AG04449 (cell line): ENCODE results near the gene RAB3IL1.

Source experiments
- CTCF ChIA-PET: fragments of 350-600 bp; formaldehyde crosslinking; extraction: SDS; loops from one replicate; lab custom pipeline; 2021; ENCODE audit warnings: antibody characterized with exemption; lab: Yijun Ruan, JAX
- POLR2A ChIA-PET: fragments of 400-600, 350-600 bp; formaldehyde crosslinking; extraction: SDS; loops from one replicate; lab custom pipeline; 2020; ENCODE audit warnings: antibody characterized with exemption, inconsistent platforms; lab: Yijun Ruan, JAX
- DNase-seq: peaks from one replicate; pipeline ENCODE4 v3.0.0-alpha.2; 2010; ENCODE audit warnings: low read depth, low spot score
- H3K4me3 ChIP-seq: 2 replicates; pipeline ENCODE4 v1.5.1; 2011; ENCODE audit warnings: low read depth, mild to moderate bottlenecking, control low read depth, low read length
- TF ChIP-seq, protein P1 (sequence below): IDR thresholded peaks from one replicate; pipeline ENCODE4 v1.5.1; 2011; ENCODE audit warnings: mild to moderate bottlenecking, moderate library complexity, low read length, control low read depth, inconsistent platforms; ENCODE audit not compliant: insufficient read depth; ENCODE audit errors: missing control alignments

The RAB3IL1 gene

DNA sequence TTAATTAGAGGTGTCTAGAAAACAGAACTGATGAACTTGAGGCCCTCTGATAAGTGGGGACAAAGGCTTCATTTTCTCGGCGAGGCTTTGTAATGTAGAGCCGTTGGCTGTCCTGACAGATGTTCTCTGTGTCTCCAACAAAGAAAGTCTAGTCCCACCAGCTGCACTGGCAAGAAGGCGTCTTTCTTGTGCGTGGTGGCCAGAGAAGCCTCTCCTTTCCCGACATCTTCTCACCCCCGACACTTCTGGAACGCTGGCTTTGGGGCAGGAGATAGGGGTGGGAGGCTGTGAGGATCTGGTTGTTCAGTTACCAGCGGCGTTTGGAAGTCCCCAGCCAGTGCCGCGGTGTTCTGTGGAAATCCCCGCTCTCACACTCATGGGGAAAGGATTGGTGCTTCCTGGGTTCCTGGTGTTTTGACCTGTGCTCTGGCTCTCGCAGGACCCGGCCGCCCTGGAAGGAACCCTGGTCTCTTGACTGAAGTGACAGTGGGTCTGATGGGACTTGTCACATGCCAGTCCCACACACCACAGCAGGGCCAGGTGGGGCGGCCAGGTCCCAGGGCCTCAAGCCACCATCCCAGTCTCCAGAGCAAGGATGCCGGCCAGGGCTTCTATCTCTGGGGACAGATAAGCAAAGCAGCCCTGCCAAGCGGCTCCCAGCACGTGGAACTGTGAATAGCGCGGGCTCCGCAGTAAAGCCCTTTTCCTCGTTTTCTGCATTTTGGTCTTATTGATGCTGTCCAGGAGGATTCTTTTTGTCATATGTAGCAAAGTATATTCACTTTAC lies 66.1 kb downstream of the RAB3IL1 start:
- TF ChIP-seq, protein P1, sequence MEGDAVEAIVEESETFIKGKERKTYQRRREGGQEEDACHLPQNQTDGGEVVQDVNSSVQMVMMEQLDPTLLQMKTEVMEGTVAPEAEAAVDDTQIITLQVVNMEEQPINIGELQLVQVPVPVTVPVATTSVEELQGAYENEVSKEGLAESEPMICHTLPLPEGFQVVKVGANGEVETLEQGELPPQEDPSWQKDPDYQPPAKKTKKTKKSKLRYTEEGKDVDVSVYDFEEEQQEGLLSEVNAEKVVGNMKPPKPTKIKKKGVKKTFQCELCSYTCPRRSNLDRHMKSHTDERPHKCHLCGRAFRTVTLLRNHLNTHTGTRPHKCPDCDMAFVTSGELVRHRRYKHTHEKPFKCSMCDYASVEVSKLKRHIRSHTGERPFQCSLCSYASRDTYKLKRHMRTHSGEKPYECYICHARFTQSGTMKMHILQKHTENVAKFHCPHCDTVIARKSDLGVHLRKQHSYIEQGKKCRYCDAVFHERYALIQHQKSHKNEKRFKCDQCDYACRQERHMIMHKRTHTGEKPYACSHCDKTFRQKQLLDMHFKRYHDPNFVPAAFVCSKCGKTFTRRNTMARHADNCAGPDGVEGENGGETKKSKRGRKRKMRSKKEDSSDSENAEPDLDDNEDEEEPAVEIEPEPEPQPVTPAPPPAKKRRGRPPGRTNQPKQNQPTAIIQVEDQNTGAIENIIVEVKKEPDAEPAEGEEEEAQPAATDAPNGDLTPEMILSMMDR: no peak
- no peak overlapping the region for H3K4me3 ChIP-seq
- CTCF ChIA-PET: interaction anchor here (1.0 kb wide), 1 partner anchor 20 kb away, joined by 4 read pairs; no protein-coding TSS in a partner anchor
- POLR2A ChIA-PET: no interaction called here
- no peak for DNase-seq

DNA sequence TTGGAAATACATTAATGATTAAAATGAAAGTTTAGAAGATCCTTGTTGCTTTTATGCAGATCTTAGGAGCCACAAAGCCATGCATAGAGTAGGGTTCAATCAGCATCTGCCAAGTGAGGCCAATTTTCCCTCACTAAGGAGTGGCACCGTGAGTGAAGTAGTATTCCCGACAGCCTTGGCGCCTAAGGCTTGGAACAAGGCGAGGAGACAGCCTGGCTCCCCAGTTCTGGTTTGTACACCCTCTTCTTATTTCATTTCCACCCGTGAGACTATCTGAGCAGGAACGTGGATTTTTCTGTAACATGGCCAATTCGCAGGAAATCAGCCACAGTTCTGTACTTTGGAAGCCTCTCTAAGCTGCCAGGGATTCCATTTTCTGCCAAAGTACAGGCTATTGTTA lies 66.7 kb downstream of the RAB3IL1 start:
- ChIA-PET CTCF (no interaction called here), POLR2A (no interaction called here)
- TF ChIP-seq, protein P1: no peak
- DNase-seq: no peak
- no peak overlapping the region for H3K4me3 ChIP-seq

DNA sequence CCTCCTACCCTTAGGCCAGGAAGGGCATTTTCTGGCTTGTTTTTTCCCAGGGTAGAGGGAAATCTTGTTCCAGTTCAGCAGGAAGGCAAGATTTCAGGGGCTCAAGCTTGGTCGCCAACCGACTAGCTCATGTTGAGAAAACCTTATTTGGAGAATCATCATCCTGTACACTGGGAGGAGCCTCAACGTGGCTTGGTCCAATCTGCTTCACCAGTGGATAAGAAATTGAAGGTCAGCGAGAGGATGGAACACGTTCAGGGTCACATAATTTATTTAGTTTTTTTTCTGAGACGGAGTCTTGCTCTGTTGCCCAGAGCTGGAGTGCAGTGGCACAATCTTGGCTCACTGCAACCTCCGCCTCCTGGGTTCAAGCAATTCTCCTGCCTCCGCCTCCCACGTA lies 68.7 kb downstream of the RAB3IL1 start:
- ChIA-PET POLR2A (no interaction called here), CTCF (interaction anchor here (0.6 to 2.3 kb wide), 5 partner anchors 22 to 463 kb away, joined by 3 to 11 read pairs (median 4); no protein-coding TSS in a partner anchor)

DNA sequence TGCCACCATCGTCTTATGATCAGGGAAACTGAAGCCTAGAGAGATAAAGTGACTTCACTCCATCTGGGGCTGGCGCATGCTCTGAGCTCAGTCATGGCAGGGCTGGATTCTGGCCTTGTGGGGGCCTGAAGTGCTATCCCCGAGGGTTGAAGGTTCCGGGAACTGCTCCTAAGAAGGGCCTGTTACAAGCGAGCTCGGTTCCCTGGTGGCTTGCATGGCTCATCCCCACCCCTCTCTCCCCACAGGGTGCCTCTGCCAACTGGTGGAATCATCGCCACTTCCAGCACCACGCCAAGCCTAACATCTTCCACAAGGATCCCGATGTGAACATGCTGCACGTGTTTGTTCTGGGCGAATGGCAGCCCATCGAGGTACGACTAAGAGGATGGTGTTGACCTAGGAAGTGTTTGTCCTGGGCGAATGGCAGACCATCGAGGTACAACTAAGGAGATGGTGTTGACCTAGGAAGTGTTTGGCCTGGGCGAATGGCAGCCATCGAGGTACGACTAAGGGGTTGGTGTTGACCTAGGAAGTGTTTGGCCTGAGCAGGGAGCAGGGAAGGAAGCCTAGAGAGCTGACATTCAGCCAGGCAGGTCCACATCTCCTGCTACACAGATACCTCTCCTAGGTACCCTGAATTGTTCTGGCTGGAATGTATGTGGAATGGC lies 69.3 kb downstream of the RAB3IL1 start:
- TF ChIP-seq, protein P1: no peak
- no peak for DNase-seq
- no peak overlapping the region for H3K4me3 ChIP-seq
- ChIA-PET POLR2A (no interaction called here), CTCF (interaction anchor here (0.6 to 2.3 kb wide), 5 partner anchors 23 to 463 kb away, joined by 3 to 11 read pairs (median 4); no protein-coding TSS in a partner anchor)

More for the DNA sequence above, 68.7 kb downstream of the RAB3IL1 start:
- DNase-seq: no peak
- no peak overlapping the region for H3K4me3 ChIP-seq
- TF ChIP-seq, protein P1: no peak
